B cell (primary cell): ENCODE measurements around the gene ARF5. TPM values are rescaled to one million over a fixed set of nuclear protein-coding genes. Genes with fewer than 3 reads are reported as not detected.
A peak's percentile ranks its signal among the peaks of the same experiment; 100 is the strongest.

ENCODE experiments used
- ATAC-seq: fragments of 200-7000 bp; cut with Tn5 transposase; one replicate; pipeline ENCODE4 v1.10.0; 2021; ENCODE audit warnings: low read depth, mild to moderate bottlenecking, moderate number of reproducible peaks, moderate library complexity
- CTCF ChIA-PET: fragments of 350-600 bp; sonication (Branson Sonifier 250); formaldehyde crosslinking; loops from one replicate; lab custom pipeline; 2021; ENCODE audit warnings: antibody characterized with exemption, inconsistent platforms; lab: Charles Lee
- POLR2A ChIA-PET: fragments of 350-600 bp; sonication (Branson Sonifier 250); formaldehyde crosslinking; loops from one replicate; lab custom pipeline; 2021; ENCODE audit warnings: antibody characterized with exemption; lab: Charles Lee
- DNase-seq: peaks from one replicate; pipeline ENCODE4 v3.0.0; 2013
- H2AFZ ChIP-seq: 2 replicates; pipeline ENCODE4 v1.6.1; 2012; ENCODE audit warnings: mild to moderate bottlenecking, low read depth, low read length; ENCODE audit not compliant: insufficient read depth, poor library complexity, severe bottlenecking
- H3K27ac ChIP-seq, 2 donors: 1 replicate in 1 of 2; 2 replicates in 1 of 2; pipeline ENCODE4 v1.5.1; 2012 to 2013; ENCODE audit warnings: low read length in 2 of 2, mild to moderate bottlenecking in 2 of 2, moderate library complexity in 1 of 2
- H3K27me3 ChIP-seq, 4 experiments: fragments of 200-600 bp in 1 of 4; sonication (generic) in 1 of 4; replicated peaks in 1 of 4; 1 replicate in 2 of 4; 2 replicates in 2 of 4; pipeline versions ENCODE4 v1.6.1 to v1.7.0; 2013 to 2016; ENCODE audit warnings: low read length in 3 of 4, mild to moderate bottlenecking in 2 of 4, mixed read lengths in 1 of 4, moderate library complexity in 1 of 4; ENCODE audit not compliant: insufficient read depth in 4 of 4, control insufficient read depth in 3 of 4; ENCODE audit errors: control extremely low read depth in 1 of 4
- H3K36me3 ChIP-seq, 2 experiments: replicated peaks in 1 of 2; 1 replicate in 1 of 2; 2 replicates in 1 of 2; pipeline versions ENCODE4 v1.6.1 to v1.7.1; 2013; ENCODE audit warnings: low read length in 1 of 2; ENCODE audit not compliant: insufficient read depth in 2 of 2, control insufficient read depth in 1 of 2; ENCODE audit errors: control extremely low read depth in 1 of 2, extremely low read depth in 1 of 2
- H3K4me1 ChIP-seq, 2 donors: fragments of 200-600 bp in 1 of 2; sonication (generic) in 1 of 2; 1 replicate in 1 of 2; 2 replicates in 1 of 2; pipeline versions ENCODE4 v1.5.1 to v1.6.1; 2013 to 2017; ENCODE audit warnings: low read length in 2 of 2; ENCODE audit not compliant: control insufficient read depth in 2 of 2, insufficient read depth in 2 of 2
- H3K4me2 ChIP-seq: replicated peaks from 2 replicates; pipeline ENCODE3; 2012; ENCODE audit warnings: mild to moderate bottlenecking, low read depth, low read length; ENCODE audit not compliant: poor library complexity, severe bottlenecking
- H3K4me3 ChIP-seq, 5 experiments: fragments of 200-600 bp in 1 of 5; sonication (generic) in 1 of 5; 1 replicate in 3 of 5; 2 replicates in 2 of 5; pipeline versions ENCODE4 v1.5.1 to v1.7.0; 2011 to 2016; ENCODE audit warnings: low read length in 4 of 5, mild to moderate bottlenecking in 4 of 5, low read depth in 2 of 5, control low read depth in 1 of 5, moderate library complexity in 1 of 5; ENCODE audit not compliant: insufficient read depth in 1 of 5; ENCODE audit errors: control extremely low read depth in 1 of 5, extremely low read depth in 1 of 5
- H3K79me2 ChIP-seq: fragments of 200-600 bp; sonication (generic); one replicate; pipeline ENCODE4 v1.6.0; 2016; ENCODE audit warnings: low read length; ENCODE audit not compliant: control insufficient read depth, insufficient read depth
- H3K9ac ChIP-seq: fragments of 200-600 bp; sonication (generic); 2 replicates; pipeline ENCODE4 v1.6.1; 2017; ENCODE audit warnings: mild to moderate bottlenecking, low read length, moderate library complexity
- H3K9me3 ChIP-seq, 3 donors: one replicate each; pipeline versions ENCODE4 v1.6.1 to v1.7.1; 2013; ENCODE audit warnings: low read length in 2 of 3; ENCODE audit not compliant: control insufficient read depth in 2 of 3, insufficient read depth in 1 of 3; ENCODE audit errors: control extremely low read depth in 1 of 3
- H4K20me1 ChIP-seq: 2 replicates; pipeline ENCODE4 v1.6.0; 2012; ENCODE audit warnings: mild to moderate bottlenecking, low read length; ENCODE audit not compliant: insufficient read depth, control insufficient read depth, poor library complexity, severe bottlenecking
- H3K27ac Mint-ChIP-seq: one replicate; pipeline ENCODE4 v1.8.0; 2021; ENCODE audit warnings: mixed read lengths
- H3K27me3 Mint-ChIP-seq: one replicate; pipeline ENCODE4 v1.8.0; 2021; ENCODE audit warnings: mixed read lengths
- H3K4me1 Mint-ChIP-seq: one replicate; pipeline ENCODE4 v1.8.0; 2021; ENCODE audit warnings: mixed read lengths
- H3K4me3 Mint-ChIP-seq: one replicate; pipeline ENCODE4 v1.8.0; 2021; ENCODE audit warnings: mixed read lengths
- H3K9me3 Mint-ChIP-seq: one replicate; pipeline ENCODE4 v1.8.0; 2022; ENCODE audit warnings: mixed read lengths; ENCODE audit not compliant: insufficient read depth
- EZH2 ChIP-seq: IDR thresholded peaks from 2 replicates; pipeline ENCODE4 v1.6.1; 2012; ENCODE audit warnings: borderline replicate concordance, low read depth, mild to moderate bottlenecking, moderate library complexity, low read length; ENCODE audit not compliant: insufficient read depth, poor library complexity, severe bottlenecking
- WGBS: methylation state at CpG from one replicate; pipeline ENCODE4 v1.1.5; 2013; ENCODE audit warnings: missing lambda C conversion rate; ENCODE audit not compliant: insufficient coverage; 5-methylcytosine and 5-hydroxymethylcytosine counted together
- intact Hi-C: fragments of 100-400 bp; cut with micrococcal nuclease; formaldehyde crosslinking; loops from one replicate; pipeline ENCODE4 v1.10.0; 2022
- polyA plus RNA-seq: library from polyadenylated mRNA; depleted of rRNA; stranded (reverse); fragments of >200 nt; gene quantifications from 2 replicates; pipeline ENCODE4 v1.2.3, GENCODE V29; 2012
- total RNA-seq, 2 donors: library from RNA; stranded (reverse); fragments of 120-200 nt in 1 of 2; gene quantifications; 1 replicate in 1 of 2; 2 replicates in 1 of 2; pipeline versions ENCODE4 v1.2.3 to v1.2.4, GENCODE V29; 2013 to 2022
- TF ChIP-seq, protein P1 (sequence below): fragments of 200-600 bp; IDR thresholded peaks from one replicate; pipeline ENCODE4 v1.8.0; 2022; ENCODE audit warnings: antibody characterized with exemption, mild to moderate bottlenecking

Gene ARF5
- total and polyA plus RNA-seq, 2 donors (not counting 1 experiment from before 2014, with no cell fraction given) = 77.1 to 234 TPM

DNA sequence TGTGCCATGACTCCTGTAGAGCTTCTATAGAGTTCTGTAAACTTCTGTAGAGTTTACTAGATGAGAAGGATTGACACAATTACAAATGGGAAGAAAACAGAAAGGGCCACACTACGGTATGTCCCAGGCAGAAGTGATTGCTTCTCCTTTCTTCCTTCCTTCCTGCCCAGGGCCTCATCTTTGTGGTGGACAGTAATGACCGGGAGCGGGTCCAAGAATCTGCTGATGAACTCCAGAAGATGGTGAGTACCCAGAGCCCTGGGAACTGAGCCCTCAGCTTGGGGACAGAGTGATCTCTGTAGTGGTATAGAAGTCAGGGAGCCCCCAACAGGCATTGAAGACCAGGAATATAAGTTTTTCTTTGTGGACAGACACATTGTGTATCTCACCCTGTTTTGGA, 1.7 kb downstream of the ARF5 start:
- CTCF ChIA-PET = no interaction called here
- no peaks in the 10 kb centered on the region for H3K27me3 ChIP-seq
- TF ChIP-seq, protein P1, sequence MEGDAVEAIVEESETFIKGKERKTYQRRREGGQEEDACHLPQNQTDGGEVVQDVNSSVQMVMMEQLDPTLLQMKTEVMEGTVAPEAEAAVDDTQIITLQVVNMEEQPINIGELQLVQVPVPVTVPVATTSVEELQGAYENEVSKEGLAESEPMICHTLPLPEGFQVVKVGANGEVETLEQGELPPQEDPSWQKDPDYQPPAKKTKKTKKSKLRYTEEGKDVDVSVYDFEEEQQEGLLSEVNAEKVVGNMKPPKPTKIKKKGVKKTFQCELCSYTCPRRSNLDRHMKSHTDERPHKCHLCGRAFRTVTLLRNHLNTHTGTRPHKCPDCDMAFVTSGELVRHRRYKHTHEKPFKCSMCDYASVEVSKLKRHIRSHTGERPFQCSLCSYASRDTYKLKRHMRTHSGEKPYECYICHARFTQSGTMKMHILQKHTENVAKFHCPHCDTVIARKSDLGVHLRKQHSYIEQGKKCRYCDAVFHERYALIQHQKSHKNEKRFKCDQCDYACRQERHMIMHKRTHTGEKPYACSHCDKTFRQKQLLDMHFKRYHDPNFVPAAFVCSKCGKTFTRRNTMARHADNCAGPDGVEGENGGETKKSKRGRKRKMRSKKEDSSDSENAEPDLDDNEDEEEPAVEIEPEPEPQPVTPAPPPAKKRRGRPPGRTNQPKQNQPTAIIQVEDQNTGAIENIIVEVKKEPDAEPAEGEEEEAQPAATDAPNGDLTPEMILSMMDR = no peak
- TF ChIP-seq EZH2 = no peak
- no peak overlapping the region for H3K9ac ChIP-seq
- 100% methylated on average over 1 of the region's 3 CpGs for WGBS
- peak overlapping the region; percentile 79 for H3K4me2 ChIP-seq
- H3K27ac Mint-ChIP-seq = peak overlapping the region; percentile 32
- DNase-seq (no peak), ATAC-seq (no peak)
- H4K20me1 ChIP-seq = no peaks in the 10 kb centered on the region
- H3K79me2 ChIP-seq = peaks cover 19% of the 10 kb centered on the region
- peak overlapping the region; percentile 98 for H3K4me3 Mint-ChIP-seq
- no peaks in the 10 kb centered on the region for H3K27me3 Mint-ChIP-seq
- peaks cover 0 to 15% of the 10 kb centered on the region in 2 experiments for H3K36me3 ChIP-seq
- H3K4me1 Mint-ChIP-seq = peaks cover 32% of the 10 kb centered on the region
- no peaks in the 10 kb centered on the region for H3K9me3 Mint-ChIP-seq
- H3K4me3 ChIP-seq = no peak overlapping the region
- H3K9me3 ChIP-seq = peaks cover 0 to 2% (median 0%) of the 10 kb centered on the region in 3 donors
- POLR2A ChIA-PET = no interaction called here
- intact Hi-C loops = loop anchor here (2.0 to 5.0 kb wide), 2 partner anchors 519 to 1147 kb away; partner anchors contain the start of gene CALU
- peaks cover 23 to 29% of the 10 kb centered on the region in 2 donors for H3K4me1 ChIP-seq
- no peak overlapping the region for H2AFZ ChIP-seq
- H3K27ac ChIP-seq = no peak overlapping the region

GRCh38 chr7:127591189-127591588, 3.0 kb downstream of the ARF5 start:
- Mint-ChIP-seq H3K27ac (no peak overlapping the region), H3K9me3 (no peaks in the 10 kb centered on the region), H3K4me1 (peaks cover 24% of the 10 kb centered on the region), H3K4me3 (no peak overlapping the region), H3K27me3 (no peaks in the 10 kb centered on the region)
- Histone ChIP-seq H3K4me3 (no peak overlapping the region), H3K4me2 (no peak overlapping the region), H3K9me3 (no peaks in the 10 kb centered on the region), H3K9ac (no peak overlapping the region), H4K20me1 (no peaks in the 10 kb centered on the region), H3K79me2 (peaks cover 14% of the 10 kb centered on the region), H3K36me3 (peaks cover 0 to 15% of the 10 kb centered on the region in 2 experiments), H3K27me3 (no peaks in the 10 kb centered on the region), H2AFZ (no peak overlapping the region), H3K27ac (no peak overlapping the region), H3K4me1 (peaks cover 16 to 20% of the 10 kb centered on the region in 2 donors)
- no peak for DNase-seq
- TF ChIP-seq EZH2 = no peak
- TF ChIP-seq, protein P1 = no peak
- 96% methylated on average over 3 of the region's 7 CpGs for WGBS
- CTCF ChIA-PET = no interaction called here
- POLR2A ChIA-PET = no interaction called here
- ATAC-seq = no peak
- intact Hi-C loops = no loop called here
